HCT116 (cell line): ENCODE results near the gene ARHGEF40. TPM values are rescaled to one million over a fixed set of nuclear protein-coding genes. Genes with fewer than 3 reads are reported as not detected.

Experiments
- ATAC-seq: fragments of 200-7000 bp; cut with Tn5 transposase; 2 replicates; pipeline ENCODE4 v1.9.1; 2020; ENCODE audit warnings: mild to moderate bottlenecking, moderate library complexity
- BruUV-seq: library from RNA; stranded (reverse); fragments of 400-500 nt; replicated peaks from 2 replicates; lab custom pipeline; 2021; lab: Mats Ljungman, UMichigan
- CTCF ChIA-PET: fragments of 300-600 bp; sonication (Branson Sonifier 250); formaldehyde crosslinking; loops from one replicate; lab custom pipeline; 2021; ENCODE audit warnings: antibody characterized with exemption; lab: Charles Lee
- POLR2A ChIA-PET: fragments of 300-600, 350-600 bp; sonication (Branson Sonifier 250); formaldehyde crosslinking; loops from one replicate; lab custom pipeline; 2021; ENCODE audit warnings: antibody characterized with exemption; lab: Charles Lee
- RAD21 ChIA-PET, 2 experiments: fragments of 300-600 bp; sonication (Branson Sonifier 250); formaldehyde crosslinking; loops; one replicate each; lab custom pipeline; 2023; ENCODE audit warnings: low total read pairs in 2 of 2; ENCODE audit not compliant: uncharacterized antibody in 2 of 2, unreplicated experiment in 2 of 2, low non-redundant PET in 1 of 2; lab: Charles Lee
- DNase-seq: peaks from one replicate; pipeline ENCODE4 v3.0.0-alpha.2; 2010; ENCODE audit warnings: low read depth, low spot score
- H2AFZ ChIP-seq: fragments of 200-600 bp; shearing (Covaris generic), sonication (generic); 2 replicates; pipeline ENCODE4 v1.6.1; 2017; ENCODE audit warnings: low read depth, mixed run types, mixed read lengths, antibody characterized with exemption, low read length; ENCODE audit not compliant: poor library complexity, severe bottlenecking
- H3K27ac ChIP-seq: 2 replicates; pipeline ENCODE4 v1.5.1; 2012; ENCODE audit warnings: low read depth, low read length
- H3K27me3 ChIP-seq: fragments of 200-600 bp; sonication (generic); 2 replicates; pipeline ENCODE4 v1.6.1; 2016; ENCODE audit warnings: mixed run types, low read length, mixed read lengths; ENCODE audit not compliant: insufficient read depth
- H3K36me3 ChIP-seq, 2 experiments: fragments of 200-500 bp in 1 of 2; fragments of 200-600 bp in 1 of 2; sonication (Bioruptor generic) in 1 of 2; sonication (generic) in 1 of 2; 2 replicates each; pipeline versions ENCODE4 v1.5.1 to v1.6.1; 2014 to 2016; ENCODE audit warnings: low read length in 2 of 2, inconsistent platforms in 1 of 2, mixed read lengths in 1 of 2, mixed run types in 1 of 2; ENCODE audit not compliant: insufficient read depth in 2 of 2, control insufficient read depth in 1 of 2
- H3K4me1 ChIP-seq, 2 experiments: fragments of 200-600 bp in 1 of 2; sonication (generic) in 1 of 2; 2 replicates each; pipeline versions ENCODE4 v1.5.1 to v1.6.1; 2012 to 2017; ENCODE audit warnings: low read length in 2 of 2, inconsistent platforms in 1 of 2, mild to moderate bottlenecking in 1 of 2, mixed read lengths in 1 of 2, mixed run types in 1 of 2, moderate library complexity in 1 of 2; ENCODE audit not compliant: insufficient read depth in 2 of 2, control insufficient read depth in 1 of 2
- H3K4me2 ChIP-seq: fragments of 200-600 bp; sonication (generic); 2 replicates; pipeline ENCODE4 v1.6.1; 2017; ENCODE audit warnings: mixed run types, low read length, mixed read lengths
- H3K4me3 ChIP-seq, 2 experiments: fragments of 200-600 bp in 1 of 2; sonication (generic) in 1 of 2; replicated peaks in 1 of 2; 2 replicates each; pipeline ENCODE4 v1.5.1; 2011 to 2016; ENCODE audit warnings: low read length in 2 of 2, control low read depth in 1 of 2, low read depth in 1 of 2, mild to moderate bottlenecking in 1 of 2, mixed read lengths in 1 of 2, mixed run types in 1 of 2
- H3K79me2 ChIP-seq: fragments of 200-600 bp; sonication (generic); 2 replicates; pipeline ENCODE4 v1.6.1; 2017; ENCODE audit warnings: mild to moderate bottlenecking, mixed run types, low read length, moderate library complexity, mixed read lengths; ENCODE audit not compliant: insufficient read depth
- H3K9ac ChIP-seq: fragments of 200-600 bp; sonication (generic); 2 replicates; pipeline ENCODE4 v1.6.1; 2016; ENCODE audit warnings: low read length, mixed read lengths
- H3K9me2 ChIP-seq: fragments of 200-600 bp; sonication (generic), shearing (Covaris generic); 2 replicates; pipeline ENCODE4 v1.6.1; 2017; ENCODE audit warnings: mixed run types, mild to moderate bottlenecking, moderate library complexity; ENCODE audit not compliant: insufficient read depth
- H3K9me3 ChIP-seq, 2 experiments: fragments of 200-500 bp in 1 of 2; fragments of 200-600 bp in 1 of 2; sonication (Bioruptor generic) in 1 of 2; sonication (generic) in 1 of 2; 2 replicates each; pipeline ENCODE4 v1.6.1; 2014 to 2017; ENCODE audit warnings: low read length in 2 of 2, mixed read lengths in 2 of 2, inconsistent platforms in 1 of 2, low read depth in 1 of 2, mild to moderate bottlenecking in 1 of 2, mixed run types in 1 of 2, moderate library complexity in 1 of 2; ENCODE audit not compliant: control insufficient read depth in 1 of 2, insufficient read depth in 1 of 2
- H4K20me1 ChIP-seq: fragments of 200-600 bp; sonication (generic), shearing (Covaris generic); 2 replicates; pipeline ENCODE4 v1.6.1; 2017; ENCODE audit warnings: mixed run types, mild to moderate bottlenecking, moderate library complexity; ENCODE audit not compliant: insufficient read depth
- CBX3 ChIP-seq: IDR thresholded peaks from 2 replicates; pipeline ENCODE4 v1.6.1; 2012; ENCODE audit warnings: low read depth
- CEBPB ChIP-seq: IDR thresholded peaks from 2 replicates; pipeline ENCODE4 v1.6.1; 2012; ENCODE audit warnings: low read depth
- ELF1 ChIP-seq: IDR thresholded peaks from 2 replicates; pipeline ENCODE4 v1.6.1; 2012; ENCODE audit warnings: low read depth, borderline replicate concordance
- EZH2phosphoT487 ChIP-seq: fragments of 200-600 bp; IDR thresholded peaks from 2 replicates; pipeline ENCODE4 v1.6.1; 2018; ENCODE audit warnings: antibody characterized with exemption, borderline replicate concordance
- FOSL1 ChIP-seq: IDR thresholded peaks from 2 replicates; pipeline ENCODE4 v1.6.1; 2012; ENCODE audit warnings: low read depth
- JUND ChIP-seq: IDR thresholded peaks from 2 replicates; pipeline ENCODE4 v1.6.1; 2012
- POLR2AphosphoS5 ChIP-seq: IDR thresholded peaks from 2 replicates; pipeline ENCODE4 v1.6.1; 2011; ENCODE audit warnings: mild to moderate bottlenecking, low read depth, low read length, moderate library complexity
- RAD21 ChIP-seq: IDR thresholded peaks from 2 replicates; pipeline ENCODE4 v1.6.1; 2012; ENCODE audit warnings: low read depth, mild to moderate bottlenecking
- TCF7L2 ChIP-seq: IDR thresholded peaks from 2 replicates; pipeline ENCODE4 v1.7.0; 2011; ENCODE audit warnings: borderline replicate concordance, inconsistent platforms; ENCODE audit not compliant: insufficient read depth, insufficient read length; ENCODE audit errors: extremely low read depth
- intact Hi-C: fragments of 100-400 bp; cut with micrococcal nuclease; formaldehyde crosslinking; loops from 2 replicates; pipeline ENCODE4 v1.10.0; 2022
- total RNA-seq: library from RNA; stranded (reverse); gene quantifications from one replicate; pipeline ENCODE4 v1.2.1, GENCODE V29; 2021; ENCODE audit not compliant: unreplicated experiment
- TF ChIP-seq, protein P1 (sequence below): IDR thresholded peaks from 2 replicates; pipeline ENCODE4 v1.6.1; 2012; ENCODE audit warnings: low read depth
- TF ChIP-seq, protein P2 (sequence below): IDR thresholded peaks from 2 replicates; pipeline ENCODE4 v1.6.1; 2012

ARHGEF40 gene
- total RNA-seq, 1 experiment from 2014 or later, result 6.3 TPM

- H3K27ac ChIP-seq, result no peak overlapping the region
- H3K9me3 ChIP-seq, result no peaks in the 10 kb centered on the region
- no peaks in the 10 kb centered on the region for H3K79me2 ChIP-seq
- no peaks in the 10 kb centered on the region for H3K9me2 ChIP-seq
- no peaks in the 10 kb centered on the region; a peak in 1 of 4 replicates for H3K36me3 ChIP-seq
- no peak overlapping the region for H2AFZ ChIP-seq
- H3K4me1 ChIP-seq, result peaks cover 3 to 29% of the 10 kb centered on the region in 2 experiments
- no TSS peak for BruUV-seq
- CTCF ChIA-PET, result interaction anchor here (1.4 kb wide), 1 partner anchor 70 kb away, joined by 4 read pairs; no protein-coding TSS in a partner anchor
- no peak for TF ChIP-seq CBX3
- TF ChIP-seq, protein P1, sequence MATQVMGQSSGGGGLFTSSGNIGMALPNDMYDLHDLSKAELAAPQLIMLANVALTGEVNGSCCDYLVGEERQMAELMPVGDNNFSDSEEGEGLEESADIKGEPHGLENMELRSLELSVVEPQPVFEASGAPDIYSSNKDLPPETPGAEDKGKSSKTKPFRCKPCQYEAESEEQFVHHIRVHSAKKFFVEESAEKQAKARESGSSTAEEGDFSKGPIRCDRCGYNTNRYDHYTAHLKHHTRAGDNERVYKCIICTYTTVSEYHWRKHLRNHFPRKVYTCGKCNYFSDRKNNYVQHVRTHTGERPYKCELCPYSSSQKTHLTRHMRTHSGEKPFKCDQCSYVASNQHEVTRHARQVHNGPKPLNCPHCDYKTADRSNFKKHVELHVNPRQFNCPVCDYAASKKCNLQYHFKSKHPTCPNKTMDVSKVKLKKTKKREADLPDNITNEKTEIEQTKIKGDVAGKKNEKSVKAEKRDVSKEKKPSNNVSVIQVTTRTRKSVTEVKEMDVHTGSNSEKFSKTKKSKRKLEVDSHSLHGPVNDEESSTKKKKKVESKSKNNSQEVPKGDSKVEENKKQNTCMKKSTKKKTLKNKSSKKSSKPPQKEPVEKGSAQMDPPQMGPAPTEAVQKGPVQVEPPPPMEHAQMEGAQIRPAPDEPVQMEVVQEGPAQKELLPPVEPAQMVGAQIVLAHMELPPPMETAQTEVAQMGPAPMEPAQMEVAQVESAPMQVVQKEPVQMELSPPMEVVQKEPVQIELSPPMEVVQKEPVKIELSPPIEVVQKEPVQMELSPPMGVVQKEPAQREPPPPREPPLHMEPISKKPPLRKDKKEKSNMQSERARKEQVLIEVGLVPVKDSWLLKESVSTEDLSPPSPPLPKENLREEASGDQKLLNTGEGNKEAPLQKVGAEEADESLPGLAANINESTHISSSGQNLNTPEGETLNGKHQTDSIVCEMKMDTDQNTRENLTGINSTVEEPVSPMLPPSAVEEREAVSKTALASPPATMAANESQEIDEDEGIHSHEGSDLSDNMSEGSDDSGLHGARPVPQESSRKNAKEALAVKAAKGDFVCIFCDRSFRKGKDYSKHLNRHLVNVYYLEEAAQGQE, result no peak
- TF ChIP-seq TCF7L2, result no peak
- no peak for TF ChIP-seq JUND
- TF ChIP-seq RAD21, result no peak
- TF ChIP-seq CEBPB, result no peak
- TF ChIP-seq, protein P2, sequence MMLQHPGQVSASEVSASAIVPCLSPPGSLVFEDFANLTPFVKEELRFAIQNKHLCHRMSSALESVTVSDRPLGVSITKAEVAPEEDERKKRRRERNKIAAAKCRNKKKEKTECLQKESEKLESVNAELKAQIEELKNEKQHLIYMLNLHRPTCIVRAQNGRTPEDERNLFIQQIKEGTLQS, result no peak
- no peak for TF ChIP-seq EZH2phosphoT487
- no peak for TF ChIP-seq ELF1
- no peak for TF ChIP-seq POLR2AphosphoS5
- TF ChIP-seq FOSL1, result no peak
- TF ChIP-seq, all 23 proteins: peak for 0
- H4K20me1 ChIP-seq, result no peaks in the 10 kb centered on the region
- H3K9ac ChIP-seq, result no peak overlapping the region
- H3K4me3 ChIP-seq, result no peak overlapping the region
- no peak for DNase-seq
- H3K27me3 ChIP-seq, result no peaks in the 10 kb centered on the region
- intact Hi-C loops, result no loop called here
- no peak for ATAC-seq
- H3K4me2 ChIP-seq, result no peak overlapping the region
- POLR2A ChIA-PET, result no interaction called here
- RAD21 ChIA-PET, result no interaction called here
These were observed 14.3 kb downstream of the ARHGEF40 start for GRCh38 chr14:21084396-21084795.
